HG03342 (cell line): ENCODE measurements around the gene PTGES.
"Not testable (repeated sequence)": the region's sequence is repeated elsewhere in the genome, so short reads cannot be mapped to it uniquely, and the experiment has no call there.

ENCODE experiments used
- ATAC-seq: cut with Tn5 transposase; IDR thresholded peaks from one replicate; pipeline ENCODE4 v1.9.1; 2021; ENCODE audit warnings: mild to moderate bottlenecking, moderate library complexity; ENCODE audit not compliant: unreplicated experiment

The PTGES gene, protein sequence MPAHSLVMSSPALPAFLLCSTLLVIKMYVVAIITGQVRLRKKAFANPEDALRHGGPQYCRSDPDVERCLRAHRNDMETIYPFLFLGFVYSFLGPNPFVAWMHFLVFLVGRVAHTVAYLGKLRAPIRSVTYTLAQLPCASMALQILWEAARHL

DNA sequence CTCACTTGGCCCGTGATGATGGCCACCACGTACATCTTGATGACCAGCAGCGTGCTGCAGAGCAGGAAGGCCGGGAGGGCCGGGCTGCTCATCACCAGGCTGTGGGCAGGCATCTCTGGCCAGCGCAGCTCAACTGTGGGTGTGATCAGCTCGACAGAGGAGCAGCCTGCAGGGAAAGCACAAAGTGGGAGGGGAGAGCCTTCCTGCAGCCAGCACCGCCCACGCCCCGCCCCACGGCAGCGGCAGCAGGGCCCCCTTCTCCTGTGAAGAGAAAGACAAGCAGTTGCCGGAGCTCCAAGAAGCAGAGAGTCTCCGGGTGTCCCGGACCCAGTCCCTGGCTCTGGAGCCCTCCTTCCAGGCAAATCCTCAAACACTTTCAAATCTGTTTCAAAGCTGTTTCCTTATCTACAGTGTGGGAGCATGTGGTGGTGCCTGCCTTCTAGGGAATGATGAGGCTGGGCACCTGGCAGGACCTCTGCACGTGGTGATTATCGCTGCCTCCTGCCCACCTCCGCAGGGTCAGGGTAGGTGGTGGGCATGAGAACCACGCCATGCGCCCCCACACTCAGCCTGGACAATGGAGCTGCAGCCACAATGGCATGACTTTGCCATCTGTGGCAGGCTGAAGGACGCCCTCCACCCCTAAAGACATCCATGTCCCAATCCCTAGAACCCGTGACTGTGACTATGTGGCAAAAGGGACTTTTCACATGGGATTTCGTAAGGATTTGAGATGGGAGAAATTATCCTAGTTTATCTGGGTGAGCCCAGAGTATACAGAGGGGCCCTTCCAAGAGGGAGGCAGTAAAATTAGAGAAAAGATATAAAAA, at the start of gene PTGES:
TSS of gene PTGES (minus strand) at position 143 of the 830 bp plus-strand sequence. CDS start at position 113, 30 bp downstream.
- no peak for ATAC-seq

DNA sequence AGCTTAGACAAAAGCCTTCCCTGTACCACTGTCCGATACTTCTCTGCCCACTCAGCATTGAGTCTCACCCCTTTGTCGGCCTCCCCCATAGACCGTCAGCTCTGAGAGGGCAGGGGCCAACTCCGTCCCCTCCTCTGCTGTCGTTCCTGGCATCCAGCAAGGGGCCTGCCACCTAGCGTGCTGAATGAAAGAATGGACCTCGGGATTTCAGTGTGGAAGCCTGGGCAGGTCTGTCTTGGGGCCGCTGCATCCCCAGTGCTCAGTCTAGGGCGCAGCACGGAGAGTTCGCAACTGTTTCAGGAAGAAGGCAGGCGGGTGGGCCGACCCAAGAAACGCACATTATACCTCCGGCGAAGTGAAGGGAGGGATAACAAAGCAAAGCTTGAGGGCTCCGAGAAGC, 48.7 kb upstream of the PTGES start:
- ATAC-seq: no peak

DNA sequence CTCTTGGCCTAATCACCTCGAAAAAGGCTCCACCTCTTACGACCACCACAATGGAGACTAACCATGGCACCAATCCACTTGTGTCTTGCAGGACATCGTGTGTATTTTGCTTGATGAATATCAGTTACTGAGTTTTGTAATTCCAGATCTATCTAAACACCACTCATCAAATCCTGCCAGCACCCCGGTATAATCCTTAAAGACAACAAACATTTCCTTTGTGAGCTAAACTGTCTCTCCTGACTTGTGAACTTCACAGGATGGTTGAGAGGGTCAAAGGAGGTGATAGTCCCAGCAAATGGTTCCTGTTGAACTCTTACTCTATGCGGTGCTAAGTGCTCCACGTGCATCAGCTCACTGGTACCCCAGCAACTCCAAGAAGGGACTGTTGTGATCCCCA, 46.1 kb upstream of the PTGES start:
- ATAC-seq: no peak

DNA sequence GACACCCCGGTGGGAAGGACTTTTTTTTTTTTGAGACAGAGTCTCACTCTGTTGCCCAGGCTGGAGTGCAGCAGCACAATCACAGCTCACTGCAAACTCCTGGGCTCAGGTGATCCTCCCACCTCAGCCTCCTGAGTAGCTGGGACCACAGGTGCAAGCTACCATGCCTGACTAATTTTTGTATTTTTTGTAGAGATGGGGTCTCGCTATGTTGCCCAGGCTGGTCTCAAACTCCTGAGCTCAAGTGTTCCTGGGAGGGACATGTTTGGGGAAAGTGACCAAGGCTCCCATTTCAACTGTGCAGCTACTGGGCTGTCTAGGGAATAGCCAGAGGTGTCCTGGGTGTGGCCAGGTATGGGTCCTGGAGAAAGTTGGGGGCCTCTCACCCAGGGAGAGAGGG, 43.2 kb upstream of the PTGES start:
- ATAC-seq: not testable (repeated sequence)

DNA sequence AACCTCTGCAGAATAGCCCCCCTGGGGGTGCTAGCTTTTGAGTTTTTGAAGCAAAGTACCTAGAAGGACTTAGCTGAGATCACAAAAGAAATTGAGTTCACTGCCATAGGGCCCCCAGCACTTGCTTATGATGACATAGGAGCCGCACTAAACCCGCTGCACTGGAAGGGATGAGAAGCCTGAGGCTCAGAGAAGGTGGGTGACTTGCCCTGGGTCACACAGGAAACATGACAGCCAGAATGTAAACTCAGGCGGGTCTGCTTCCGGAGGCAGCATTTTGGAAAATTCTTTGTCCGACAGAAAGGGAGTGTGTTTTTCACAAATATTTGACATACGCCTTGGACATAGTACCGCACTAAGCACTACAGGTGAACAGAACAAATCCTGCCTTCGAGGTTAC, 41.7 kb upstream of the PTGES start:
- ATAC-seq: no peak

DNA sequence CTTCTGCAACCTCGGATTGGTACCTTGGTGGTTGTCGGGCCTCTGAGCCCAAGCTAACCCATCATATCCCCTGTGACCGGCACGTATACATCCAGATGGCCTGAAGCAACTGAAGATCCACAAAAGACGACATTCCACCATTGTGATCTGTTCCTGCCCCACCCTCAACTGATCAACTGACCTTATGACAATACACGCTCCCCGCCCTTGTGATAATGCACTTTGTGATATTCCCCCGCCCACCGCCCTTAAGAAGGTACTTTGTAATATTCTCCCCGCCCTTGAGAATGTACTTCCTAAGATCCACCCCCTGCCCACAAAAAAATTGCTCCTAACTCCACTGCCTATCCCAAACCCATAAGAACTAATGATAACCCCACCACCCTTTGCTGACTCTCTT, 33.6 kb upstream of the PTGES start:
- ATAC-seq: no peak

DNA sequence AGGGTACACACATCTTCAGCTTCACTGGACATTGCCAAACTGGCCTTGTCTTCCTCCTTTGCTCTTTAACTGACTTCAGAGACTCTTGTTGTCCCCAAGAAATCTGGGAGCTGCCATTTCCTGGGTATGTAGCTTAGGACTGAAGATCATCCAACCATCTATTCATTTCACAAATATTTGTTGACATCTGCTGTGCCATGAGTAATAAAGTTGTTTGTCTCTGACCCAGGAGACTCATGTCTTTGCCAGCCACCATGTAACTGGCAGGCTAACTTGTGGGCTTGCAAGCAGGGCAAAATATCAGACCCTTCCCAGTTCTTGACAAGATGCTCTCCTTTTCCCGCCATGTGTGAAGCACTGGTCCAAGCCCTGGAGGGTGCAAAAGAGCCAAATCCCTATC, 33.0 kb upstream of the PTGES start:
- ATAC-seq: no peak

DNA sequence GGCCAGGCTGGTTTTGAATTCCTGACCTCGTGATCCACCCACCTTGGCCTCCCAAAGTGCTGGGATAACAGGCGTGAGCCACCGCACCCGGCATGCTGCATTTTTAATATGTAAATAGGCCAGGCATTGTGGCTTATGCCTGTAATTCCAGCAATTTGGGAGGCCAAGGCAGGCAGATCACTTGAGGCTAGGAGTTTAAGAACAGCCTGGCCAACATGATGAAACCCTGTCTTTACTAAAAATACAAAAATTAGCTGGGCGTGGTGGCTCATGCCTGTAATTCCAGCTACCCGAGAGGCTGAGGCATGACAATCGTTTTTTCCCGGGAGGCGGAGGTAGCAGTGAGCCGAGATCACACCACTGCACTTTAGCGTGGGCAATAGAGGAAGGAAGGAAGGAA, 32.1 kb upstream of the PTGES start:
- ATAC-seq: not testable (repeated sequence)

DNA sequence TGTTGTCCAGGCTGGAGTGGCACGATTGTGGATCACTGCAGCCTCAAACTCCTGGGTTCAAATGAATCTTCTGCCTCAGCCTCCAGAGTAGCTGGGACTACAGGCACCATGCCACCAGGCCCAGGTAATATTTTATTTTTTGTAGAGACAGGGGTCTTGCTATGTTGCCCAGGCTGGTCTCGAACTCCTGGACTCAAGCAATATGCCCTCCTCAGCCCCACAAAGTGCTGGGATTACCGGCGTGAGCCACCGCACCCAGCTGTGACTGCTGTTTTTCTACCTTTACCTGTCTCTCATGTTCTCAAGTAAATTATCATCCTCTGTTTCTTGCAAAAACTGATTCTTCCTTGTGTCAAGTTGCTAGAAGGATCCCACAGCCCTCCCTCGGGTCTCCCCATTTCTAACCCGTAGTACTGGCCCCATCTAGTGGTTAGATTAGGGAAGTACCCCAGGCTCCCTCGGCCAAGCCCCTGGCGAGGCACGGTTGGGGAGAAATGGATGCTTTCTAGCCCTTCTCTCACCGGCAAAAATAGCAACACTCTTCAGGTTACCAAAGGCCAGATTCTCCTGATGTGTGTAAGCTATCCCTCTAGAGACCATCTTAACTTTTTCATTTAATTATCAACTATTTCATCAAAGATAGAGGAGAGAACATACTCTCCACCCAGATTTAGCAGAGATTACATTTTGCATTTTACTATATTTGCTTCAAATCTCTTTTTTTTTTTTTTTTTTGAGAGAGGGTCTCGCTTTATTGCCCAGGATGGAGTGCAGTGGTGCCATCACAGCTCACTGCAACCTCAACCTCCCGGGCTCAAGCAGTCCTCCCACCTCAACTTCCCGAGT, 30.9 kb upstream of the PTGES start:
- no peak for ATAC-seq

DNA sequence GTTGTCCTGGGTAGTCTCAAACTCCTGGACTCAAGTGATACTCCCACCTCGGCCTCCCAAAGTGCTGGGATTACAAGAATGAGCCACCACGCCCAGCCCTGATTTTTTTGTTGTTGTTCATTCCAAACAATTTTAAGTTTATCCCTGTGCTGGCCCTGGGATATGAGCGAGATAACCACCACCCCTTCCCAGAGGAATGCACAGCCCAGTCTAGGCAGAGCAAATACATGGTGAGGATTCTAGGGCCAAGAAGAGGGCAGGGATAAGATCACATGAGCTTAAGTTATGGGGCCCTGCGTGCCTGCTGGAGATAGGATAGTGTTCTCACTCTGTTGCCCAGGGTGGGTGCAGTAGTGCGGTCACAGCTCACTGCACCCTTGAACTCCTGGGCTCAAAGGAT, 29.1 kb upstream of the PTGES start:
- ATAC-seq: no peak

DNA sequence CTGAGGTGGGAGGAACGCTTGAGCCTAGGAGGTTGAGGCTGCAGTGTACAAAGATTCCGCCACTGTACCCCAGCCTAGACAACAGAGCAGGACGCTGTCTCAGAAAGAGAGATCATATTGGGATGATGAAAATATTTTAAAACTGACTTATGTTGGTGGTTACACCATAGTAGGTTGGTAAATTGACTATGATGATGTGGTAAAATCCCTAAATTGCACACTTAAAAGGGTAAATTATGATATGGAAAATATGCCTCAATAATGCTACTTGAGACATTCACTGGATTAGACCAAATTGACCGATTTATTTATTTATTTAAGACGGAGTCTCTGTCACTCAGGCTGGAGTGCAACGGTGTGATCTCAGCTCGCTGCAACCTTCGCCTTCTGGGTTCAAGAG, 28.3 kb upstream of the PTGES start:
- no peak for ATAC-seq

DNA sequence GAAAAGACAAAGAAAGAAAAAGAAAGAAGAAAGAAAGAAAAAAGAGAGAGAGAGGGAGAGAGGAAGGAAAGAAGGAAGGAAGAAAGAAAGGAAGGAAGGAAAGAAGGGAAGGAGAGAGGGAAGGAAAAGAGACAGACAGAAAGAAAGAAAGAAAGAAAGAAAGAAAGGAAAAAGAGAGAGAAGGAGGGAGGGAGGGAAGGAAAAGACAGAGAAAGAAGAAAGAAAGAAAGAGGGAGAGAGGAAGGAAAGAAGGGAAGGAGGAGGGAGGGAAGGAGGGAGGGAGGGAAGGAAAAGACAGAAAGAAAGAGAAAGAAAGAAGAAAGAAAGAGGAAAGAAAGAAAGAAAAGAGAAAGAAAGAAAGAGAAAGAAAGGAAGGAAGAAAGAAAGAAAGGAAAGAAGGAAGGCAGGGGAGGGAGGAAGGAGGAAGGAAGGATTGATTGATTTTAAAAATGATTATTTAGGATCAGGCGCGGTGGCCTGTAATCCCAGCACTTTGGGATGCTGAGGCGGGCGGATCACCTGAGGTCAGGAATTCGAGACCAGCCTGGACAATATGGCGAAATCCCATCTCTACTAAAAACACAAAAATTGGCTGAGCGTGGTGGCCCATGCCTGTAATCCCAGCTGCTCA, 26.8 kb upstream of the PTGES start:
- ATAC-seq: no peak

DNA sequence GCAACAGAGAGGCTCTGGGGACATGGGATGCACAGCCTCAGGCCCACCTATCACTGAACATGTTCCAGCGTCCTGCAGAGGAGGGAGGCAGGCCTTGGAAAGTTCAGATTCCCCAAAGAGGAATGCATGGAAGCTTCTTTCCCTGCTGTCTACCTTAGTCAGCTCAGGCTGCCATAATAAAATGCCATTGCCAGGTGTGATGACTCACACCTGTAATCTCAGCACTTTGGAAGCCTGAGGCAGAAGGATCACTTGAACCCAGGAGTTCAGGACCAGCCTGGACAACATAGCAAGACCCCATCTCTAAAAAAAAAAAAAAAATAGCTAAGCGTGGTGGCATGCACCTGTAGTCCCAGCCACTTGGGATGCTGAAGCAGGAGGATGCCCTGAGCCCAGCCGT, 25.6 kb upstream of the PTGES start:
- ATAC-seq: no peak

DNA sequence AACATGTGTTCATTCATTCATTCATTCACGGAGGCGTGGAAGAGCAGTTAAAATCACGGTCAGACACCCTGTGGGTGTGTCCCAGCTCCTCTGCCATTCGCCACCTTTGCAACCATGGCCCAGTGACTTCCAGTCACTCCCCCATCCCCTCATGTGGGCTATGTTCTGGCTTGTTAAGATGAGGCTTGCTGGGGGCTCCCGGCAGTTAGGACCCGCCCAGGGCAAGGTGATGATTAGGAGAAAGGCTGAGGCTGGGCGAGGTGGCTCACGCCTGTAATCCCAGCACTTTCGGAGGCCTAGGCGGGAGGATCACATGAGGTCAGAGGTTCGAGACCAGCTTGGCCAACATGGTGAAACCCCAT, 24.9 kb upstream of the PTGES start:
- ATAC-seq: no peak

DNA sequence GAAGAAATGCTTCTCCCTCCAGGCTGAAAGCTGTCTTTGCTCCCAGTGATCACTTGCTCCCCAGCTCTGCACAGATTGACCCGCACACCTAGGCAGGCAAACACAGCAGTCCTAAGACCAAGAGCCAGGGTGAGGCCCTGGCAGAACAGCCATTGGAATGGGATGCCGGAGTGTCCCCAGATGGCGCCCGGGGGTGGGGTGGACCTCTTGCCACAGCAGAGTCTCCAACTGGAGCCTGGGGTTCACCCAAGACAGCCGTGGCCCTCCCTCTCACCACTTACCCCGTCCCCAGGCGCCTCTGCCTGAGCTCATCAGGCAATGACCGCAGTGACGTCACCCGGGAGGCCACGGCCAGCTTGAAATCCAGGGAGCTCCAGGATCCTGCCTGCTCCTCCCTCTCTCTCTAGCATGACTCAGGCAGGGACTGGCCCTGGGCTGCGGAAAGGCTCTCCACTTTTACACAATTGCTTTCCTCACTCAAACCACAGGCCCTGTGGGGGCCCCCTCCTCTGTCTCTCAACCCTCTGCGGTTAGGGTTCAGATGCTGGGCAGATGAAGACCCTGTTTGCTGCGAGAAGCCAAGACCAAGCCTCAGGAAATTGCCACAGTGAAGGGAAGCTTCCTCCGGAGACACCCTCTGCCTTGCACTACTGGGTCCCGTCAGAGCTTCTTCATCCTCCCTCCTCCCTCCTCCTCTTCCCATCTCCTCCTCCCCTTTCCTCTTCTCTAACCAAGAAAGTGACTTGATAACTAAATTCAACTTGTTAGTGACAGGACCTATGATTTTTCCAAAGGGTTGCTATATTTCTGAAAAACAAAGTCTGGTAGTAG, 24.3 kb upstream of the PTGES start:
- ATAC-seq: no peak

DNA sequence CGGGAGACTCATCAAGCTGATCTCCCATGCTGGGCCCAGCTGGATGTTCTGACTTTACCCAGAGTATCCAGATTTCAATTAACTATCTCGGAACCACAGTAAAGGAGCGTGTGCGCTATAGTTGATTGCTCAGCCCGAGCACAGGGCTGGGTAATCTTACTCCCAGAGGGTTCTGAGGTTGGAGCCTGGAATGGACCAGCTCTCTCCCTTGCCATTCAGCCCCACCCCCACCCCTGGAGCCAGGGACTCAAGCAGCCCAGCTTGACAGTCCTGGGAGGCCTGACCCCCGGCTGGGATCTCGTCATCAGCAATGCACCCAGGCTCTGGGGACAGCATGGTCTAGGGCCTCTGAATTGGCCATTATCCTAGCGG, 23.7 kb upstream of the PTGES start:
- ATAC-seq: no peak

DNA sequence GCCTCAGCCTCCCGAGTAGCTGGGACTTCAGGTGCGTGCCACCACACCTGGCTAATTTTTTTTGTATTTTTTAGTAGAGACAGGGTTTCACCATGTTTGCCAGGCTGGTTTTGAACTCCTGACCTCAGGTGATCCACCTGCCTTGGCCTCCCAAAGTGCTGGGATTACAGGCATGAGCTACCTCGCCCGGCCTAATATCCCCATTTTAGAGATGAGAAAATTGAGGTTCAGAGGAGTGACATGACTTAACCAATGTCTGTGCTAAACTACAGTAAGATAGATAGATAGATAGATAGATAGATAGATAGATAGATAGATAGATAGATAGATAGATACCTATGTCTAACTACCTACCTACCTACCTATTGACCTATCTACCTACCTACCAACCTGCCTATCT, 23.3 kb upstream of the PTGES start:
- not testable (repeated sequence) for ATAC-seq

DNA sequence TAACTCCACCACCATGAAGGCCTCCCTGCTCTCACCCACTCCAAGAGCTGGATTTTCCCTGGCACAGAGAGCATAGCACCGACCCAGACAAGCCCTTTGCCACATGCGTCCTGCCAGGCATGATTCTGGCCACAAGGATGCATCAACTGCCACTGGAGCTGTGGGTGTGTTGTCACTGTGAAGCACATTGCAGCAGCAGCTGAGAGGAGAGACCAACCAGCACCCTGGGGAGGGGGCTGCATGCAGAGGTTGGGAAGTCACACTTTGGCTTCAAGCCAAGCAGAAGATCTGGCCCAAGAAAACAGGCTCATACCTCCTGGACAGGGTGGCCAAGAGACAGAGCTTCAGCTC, 22.6 kb upstream of the PTGES start:
- ATAC-seq: no peak

DNA sequence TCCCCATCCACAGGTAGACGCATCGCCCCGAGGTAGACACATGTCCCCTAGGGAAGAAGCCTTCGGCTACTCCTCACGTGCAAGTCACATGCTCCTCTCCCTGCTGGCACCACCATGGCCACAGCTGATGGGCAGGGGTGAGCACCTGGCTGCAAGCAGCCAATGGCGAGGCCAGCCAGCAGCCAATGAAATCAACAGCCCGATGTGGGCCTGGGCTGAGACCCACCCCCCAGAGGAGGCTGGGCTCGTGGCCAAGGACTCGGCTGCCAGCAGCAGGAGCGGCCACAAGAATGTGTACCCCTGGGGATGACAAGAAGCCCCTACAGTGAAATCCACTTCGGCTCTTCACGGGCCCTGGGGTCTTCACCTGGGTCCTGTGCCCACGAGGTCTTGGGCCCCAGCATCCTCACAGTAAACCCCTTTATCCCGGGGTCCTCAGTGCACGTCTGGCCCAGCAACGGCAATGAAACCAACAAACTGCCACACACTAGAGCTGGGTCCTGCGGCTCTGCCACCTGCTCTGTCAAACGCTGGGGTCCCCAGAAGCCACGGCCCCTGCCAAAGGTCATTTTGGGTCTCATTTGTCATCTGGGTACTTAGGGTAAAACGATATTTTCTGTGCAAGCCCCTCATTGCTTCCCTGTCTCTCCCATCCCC, 22.1 kb upstream of the PTGES start:
- no peak for ATAC-seq
